Astrocyte (in vitro differentiated cells and primary cell): Measurements from ENCODE around the gene RNF123.
A peak's percentile ranks its signal among the peaks of the same experiment; 100 is the strongest.

Experiments used
- EZH2 ChIP-seq: IDR thresholded peaks from 2 replicates; pipeline ENCODE4 v1.6.1; 2012; ENCODE audit warnings: mild to moderate bottlenecking, low read length, inconsistent platforms; ENCODE audit not compliant: insufficient read depth
- TF ChIP-seq, protein P1 (sequence below): IDR thresholded peaks from 2 replicates; pipeline ENCODE4 v1.5.1; 2011; ENCODE audit warnings: low read depth, mild to moderate bottlenecking, inconsistent platforms, low read length, moderate library complexity; ENCODE audit not compliant: insufficient read depth

- TF ChIP-seq, protein P1, sequence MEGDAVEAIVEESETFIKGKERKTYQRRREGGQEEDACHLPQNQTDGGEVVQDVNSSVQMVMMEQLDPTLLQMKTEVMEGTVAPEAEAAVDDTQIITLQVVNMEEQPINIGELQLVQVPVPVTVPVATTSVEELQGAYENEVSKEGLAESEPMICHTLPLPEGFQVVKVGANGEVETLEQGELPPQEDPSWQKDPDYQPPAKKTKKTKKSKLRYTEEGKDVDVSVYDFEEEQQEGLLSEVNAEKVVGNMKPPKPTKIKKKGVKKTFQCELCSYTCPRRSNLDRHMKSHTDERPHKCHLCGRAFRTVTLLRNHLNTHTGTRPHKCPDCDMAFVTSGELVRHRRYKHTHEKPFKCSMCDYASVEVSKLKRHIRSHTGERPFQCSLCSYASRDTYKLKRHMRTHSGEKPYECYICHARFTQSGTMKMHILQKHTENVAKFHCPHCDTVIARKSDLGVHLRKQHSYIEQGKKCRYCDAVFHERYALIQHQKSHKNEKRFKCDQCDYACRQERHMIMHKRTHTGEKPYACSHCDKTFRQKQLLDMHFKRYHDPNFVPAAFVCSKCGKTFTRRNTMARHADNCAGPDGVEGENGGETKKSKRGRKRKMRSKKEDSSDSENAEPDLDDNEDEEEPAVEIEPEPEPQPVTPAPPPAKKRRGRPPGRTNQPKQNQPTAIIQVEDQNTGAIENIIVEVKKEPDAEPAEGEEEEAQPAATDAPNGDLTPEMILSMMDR: peak; percentile 63
- TF ChIP-seq EZH2: no peak
Observed at GRCh38 chr3:49703443-49703927, 14.1 kb downstream of the RNF123 start.
